CD1c-positive myeloid dendritic cell (primary cell): ENCODE results near the gene CHRNE.
A peak's percentile ranks its signal among the peaks of the same experiment; 100 is the strongest.

Experiments
- DNase-seq: peaks from one replicate; pipeline ENCODE4 v3.0.0-alpha.2; 2016; ENCODE audit errors: extremely low spot score

Gene CHRNE

DNA sequence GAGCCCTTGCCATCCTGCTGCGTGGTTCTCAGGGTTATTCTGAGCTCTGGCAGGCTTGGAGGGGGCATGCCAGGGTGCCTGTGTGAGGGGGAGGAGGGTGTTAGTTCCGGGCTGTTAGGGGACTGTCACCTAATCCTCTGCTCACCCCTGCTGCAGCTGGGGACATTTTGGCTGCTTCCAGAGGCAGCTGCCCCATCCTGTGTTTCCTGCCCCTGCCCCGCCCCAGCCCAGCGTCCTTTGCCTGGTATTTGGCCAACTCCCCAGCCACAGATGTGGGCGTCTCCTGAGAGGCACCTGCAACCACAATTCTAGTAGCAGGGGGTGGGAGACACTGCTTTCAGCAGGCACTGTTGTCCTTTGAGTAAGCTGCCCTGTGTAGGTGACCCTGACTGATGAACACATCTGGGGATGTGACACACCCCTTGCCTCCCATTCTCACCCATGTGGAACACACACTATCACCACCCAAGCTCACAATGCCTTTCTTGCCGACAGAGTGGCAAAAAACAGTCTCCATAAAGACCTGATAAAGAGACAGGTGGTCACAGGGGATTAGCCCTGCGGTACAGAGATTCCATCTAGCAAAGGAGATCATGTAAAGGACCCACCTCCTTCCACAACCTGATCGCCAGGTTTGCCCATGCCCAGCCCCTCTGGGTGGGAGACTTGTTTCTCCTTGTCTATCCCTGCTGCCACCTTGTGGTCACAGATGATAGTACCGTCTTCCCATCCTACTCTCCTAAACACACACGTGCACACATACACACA, at the start of gene CHRNE:
Gene CHRNE, minus strand, starts transcription at position 48 of the 768 bp plus-strand sequence. Its CDS starts 35 bp downstream, at position 13.
- peak; percentile 77 for DNase-seq

DNA sequence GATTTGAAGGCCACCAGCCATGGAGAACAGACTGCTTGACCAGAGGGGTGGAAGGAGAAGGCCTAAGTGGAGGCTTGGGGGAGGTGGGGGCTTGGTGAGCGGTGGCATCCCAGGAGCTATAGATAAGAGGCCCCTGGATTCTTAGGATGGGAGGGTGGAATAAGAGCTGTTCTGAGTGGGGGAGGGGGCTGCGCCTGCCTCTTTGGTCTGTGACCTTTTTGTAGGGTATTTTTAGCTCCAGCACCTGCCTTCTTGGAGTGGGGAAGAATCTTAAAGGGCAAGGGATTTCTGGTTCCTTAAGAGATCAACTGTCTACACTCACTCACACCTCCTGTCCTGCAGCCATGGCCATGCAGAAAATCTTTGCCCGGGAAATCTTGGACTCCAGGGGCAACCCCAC, 48.6 kb upstream of the CHRNE start:
- DNase-seq, result no peak

DNA sequence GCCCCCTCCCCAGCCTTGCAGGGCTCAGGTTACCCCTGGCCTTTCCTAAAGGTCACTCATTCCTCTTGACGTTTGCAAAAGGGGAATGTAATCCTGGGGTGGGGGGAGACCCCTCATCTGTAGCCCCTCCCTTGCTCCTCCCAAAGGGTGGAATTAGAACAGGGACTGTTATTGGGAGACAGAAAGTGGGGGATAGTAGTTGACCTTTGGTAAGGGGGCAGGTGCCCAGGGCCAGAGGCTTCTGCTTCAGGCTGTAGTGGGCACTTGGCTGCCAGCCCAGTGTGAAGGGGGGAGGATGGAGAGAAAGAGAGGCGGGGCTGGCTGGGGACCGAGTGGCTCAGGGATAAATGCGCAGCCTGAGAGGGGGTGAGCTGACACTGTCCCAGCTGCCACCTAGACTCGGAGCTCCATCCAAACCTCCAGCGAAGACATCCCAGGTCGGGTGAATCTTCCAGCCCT, 47.9 kb upstream of the CHRNE start, which contains the start of gene ENO3:
Gene ENO3, plus strand, starts transcription at position 374 of the 459 bp plus-strand sequence. CDS start 711 bp downstream, outside the sequence.
- DNase-seq, result no peak

- peak; percentile 35 for DNase-seq
Observed at GRCh38 chr17:4950075-4950745, 47.3 kb upstream of the CHRNE start.

GRCh38 chr17:4949321-4950074, 46.6 kb upstream of the CHRNE start:
- peak; percentile 88 for DNase-seq

DNA sequence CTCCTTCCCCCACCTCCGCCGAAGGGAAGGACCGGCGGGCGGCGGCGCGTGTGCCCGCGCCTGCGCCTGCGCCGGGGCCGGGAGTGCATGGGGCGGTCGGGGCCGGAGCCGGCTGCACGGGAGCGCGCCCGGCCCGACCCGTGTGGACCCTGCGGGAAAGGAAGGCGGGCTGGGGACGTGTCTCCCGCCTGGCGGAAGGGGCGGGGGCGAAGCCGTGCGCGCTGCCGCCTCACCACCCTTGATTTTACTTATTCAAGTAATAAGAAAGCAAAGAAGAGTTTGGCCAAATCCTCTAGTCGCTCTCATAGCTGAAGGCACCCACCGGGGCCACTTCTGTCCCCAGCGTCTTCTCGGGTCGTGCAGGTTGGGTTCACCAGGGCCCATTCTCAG, 46.0 kb upstream of the CHRNE start:
- peak; percentile 94 for DNase-seq

GRCh38 chr17:4948166-4948930, 45.5 kb upstream of the CHRNE start, which contains the start of gene PFN1:
Gene PFN1 (minus strand): TSS chr17:4948530. CDS start chr17:4948394, 136 bp downstream.
- peak; percentile 98 for DNase-seq

GRCh38 chr17:4947411-4948165, 44.7 kb upstream of the CHRNE start:
- peak; percentile 68 for DNase-seq

DNA sequence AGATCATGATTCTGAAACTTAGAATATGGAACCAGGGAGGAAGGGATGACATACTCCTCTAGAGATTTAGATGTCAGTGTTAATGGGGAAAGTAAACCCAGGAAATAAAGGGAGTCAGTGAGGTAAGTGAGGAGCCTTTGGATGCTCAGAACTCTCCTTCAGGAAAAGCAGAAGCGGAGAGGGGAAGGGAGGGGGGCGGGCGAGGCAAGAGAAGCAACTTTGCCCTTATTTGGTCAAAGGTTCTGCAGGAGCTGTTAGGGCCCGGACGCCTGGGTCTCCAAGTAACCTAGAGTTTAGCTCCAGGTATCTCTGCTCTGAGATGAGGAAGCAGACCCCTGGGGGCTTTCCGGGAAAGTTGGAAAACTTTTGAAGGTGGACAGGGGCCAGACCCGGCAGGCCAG, 44.1 kb upstream of the CHRNE start:
- DNase-seq, result peak; percentile 39

GRCh38 chr17:4946312-4946976, 43.5 kb upstream of the CHRNE start:
- DNase-seq, result peak; percentile 61

- no peak for DNase-seq
Observed at GRCh38 chr17:4945944-4946280, 43.0 kb upstream of the CHRNE start.

DNA sequence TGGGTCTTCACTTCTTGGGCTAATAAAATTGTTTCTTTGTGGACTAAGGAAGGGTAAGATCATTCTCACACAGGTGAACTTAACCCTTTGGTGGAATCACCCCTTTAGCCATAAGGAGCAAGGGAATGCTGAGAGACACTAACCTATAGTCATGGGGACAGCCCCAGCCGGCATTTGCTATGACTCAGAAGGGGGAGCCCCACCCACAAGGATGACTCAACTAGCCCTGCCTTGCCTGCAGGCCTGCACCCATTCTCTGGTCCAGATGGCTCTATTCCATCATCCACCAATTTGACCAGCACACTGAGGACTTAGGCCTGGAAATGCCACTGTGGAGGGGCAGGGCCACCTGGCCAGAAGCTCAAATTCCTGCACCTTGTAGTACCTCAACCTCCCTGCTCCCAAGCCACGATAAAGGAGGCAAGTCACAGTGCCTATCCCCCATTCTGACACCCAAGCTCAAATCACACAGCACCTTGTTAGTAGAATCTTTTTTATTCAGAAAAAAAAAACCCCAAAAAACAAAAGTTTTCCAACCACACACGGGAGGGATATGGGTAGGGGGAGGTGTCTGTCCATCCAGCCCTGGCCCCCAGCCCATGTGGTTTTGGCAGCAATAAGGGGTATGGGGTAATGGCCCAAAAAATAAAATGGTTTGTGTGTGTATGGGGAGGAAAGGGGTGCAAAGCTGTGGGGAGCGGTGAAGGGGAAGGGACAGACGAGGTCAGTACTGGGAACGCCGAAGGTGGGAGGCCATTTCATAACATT, 42.5 kb upstream of the CHRNE start:
- peak; percentile 82 for DNase-seq

- no peak for DNase-seq
Observed at GRCh38 chr17:4944554-4945175, 41.8 kb upstream of the CHRNE start.

DNA sequence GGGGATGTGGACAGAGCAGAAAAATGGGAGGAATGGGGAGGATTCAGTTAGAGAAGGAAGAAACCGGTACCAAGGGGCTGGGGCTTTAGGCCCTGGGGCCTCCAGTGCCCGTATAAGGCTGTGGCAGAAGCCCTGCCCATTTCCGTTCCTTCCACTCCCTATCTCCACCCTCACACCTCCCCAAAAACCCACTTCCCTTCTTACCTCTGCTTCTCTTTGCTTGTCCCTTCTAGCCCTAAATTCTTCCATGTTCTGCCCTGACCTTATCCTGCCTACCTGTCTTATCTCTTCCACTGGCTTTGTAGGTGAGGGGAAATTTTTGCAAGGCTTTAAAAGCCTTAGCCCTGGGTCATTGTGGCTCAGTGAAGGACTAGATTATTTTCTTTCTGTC, 41.3 kb upstream of the CHRNE start:
- peak; percentile 49 for DNase-seq

DNA sequence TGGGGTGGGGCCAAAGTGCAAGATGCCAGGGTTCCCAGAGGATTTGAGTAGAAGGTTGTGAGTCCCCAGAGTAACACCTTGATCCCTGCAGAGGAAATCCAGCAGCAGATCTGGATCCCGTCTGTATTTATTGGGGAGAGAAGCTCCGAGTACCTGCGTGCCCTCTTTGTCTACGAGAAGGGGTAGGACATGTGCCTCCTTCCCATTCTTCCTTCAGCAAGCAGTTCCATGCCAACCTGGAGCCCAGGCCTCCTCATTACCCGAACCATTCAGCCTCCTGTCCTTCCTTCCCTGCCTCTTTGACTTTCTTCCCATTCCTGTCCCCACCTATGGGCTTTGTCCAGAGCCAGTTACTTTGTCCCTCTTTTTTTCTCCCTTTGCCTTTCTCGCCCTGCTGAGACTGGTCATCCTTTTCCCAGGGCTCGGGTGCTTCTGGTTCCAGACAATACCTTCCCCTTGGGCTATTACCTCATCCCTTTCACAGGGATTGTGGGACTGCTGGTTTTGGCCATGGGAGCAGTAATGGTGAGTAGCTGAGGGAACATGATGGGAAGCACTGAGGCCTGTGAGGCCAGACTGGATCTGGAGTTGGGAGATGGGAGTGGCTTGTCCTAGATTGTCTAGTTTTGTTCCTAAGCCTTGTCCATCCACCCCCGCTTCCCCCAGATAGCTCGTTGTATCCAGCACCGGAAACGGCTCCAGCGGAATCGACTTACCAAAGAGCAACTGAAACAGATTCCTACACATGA, 40.0 kb upstream of the CHRNE start:
- DNase-seq, result no peak

DNA sequence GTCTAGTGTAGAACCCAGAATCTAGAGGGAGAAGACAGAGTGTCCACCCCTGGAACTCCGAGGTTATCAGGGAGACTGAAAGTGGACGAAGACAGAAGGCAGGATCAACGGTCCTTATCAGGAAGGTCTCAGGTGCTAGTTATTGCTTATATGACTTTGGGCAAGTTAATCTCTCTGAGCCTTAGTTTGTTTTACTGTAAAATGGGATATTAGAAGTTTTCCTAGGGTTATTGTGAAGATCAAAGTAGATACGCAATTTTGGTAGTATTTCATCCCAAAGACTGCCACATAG, 38.4 kb upstream of the CHRNE start:
- DNase-seq, result no peak

DNA sequence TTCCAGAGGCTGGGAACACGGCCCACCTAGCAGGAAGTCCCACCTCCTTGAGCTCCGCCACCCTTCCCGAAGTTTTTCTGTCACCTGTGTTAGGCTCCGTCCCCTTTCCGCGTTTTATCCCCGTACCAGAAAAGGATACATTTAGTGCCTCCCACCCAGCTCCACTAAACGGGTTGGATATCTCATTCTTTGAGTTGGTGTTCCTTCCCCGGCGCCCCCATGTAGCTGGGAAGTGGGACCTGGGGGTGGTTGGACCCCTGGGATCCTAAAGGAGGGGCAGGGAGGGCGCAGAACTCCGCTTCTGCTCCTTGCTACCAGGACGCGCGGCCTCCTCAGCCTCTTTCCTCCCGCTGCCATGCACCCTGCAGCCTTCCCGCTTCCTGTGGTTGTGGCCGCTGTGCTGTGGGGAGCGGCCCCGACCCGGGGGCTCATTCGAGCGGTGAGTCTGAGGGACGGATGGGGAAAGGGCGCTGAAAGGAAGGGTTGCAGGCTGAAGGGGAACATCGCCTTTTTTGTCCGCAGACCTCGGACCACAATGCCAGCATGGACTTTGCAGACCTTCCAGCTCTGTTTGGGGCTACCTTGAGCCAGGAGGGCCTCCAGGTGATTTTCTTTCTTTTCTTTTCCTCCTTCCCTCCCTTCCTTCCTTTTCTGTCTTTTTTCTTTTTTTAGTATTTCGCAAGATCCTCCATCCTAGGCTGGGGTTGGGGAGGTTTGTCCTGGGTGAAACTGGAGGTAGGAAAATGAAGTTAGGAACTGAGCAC, 37.8 kb upstream of the CHRNE start:
- no peak for DNase-seq
